T-helper 1 cell treated with Interleukin-12 subunit alpha and Interleukin-12 subunit beta and Interleukin-4 antibody, amounts not matched to agents 30 μg/mL and 1 μg/mL, for 36 hours (primary cell): ENCODE results near the gene ELOVL1.
"Not testable (repeated sequence)": the region's sequence is repeated elsewhere in the genome, so short reads cannot be mapped to it uniquely, and the experiment has no call there.

Experiments used
- H3K27ac Mint-ChIP-seq: one replicate; pipeline ENCODE4 v1.8.0; 2021; ENCODE audit warnings: mild to moderate bottlenecking, mixed read lengths
- H3K27me3 Mint-ChIP-seq: one replicate; pipeline ENCODE4 v1.8.0; 2021; ENCODE audit warnings: low read depth, mixed read lengths
- H3K36me3 Mint-ChIP-seq: one replicate; pipeline ENCODE4 v1.8.0; 2021; ENCODE audit warnings: low read depth, mixed read lengths
- H3K4me1 Mint-ChIP-seq: one replicate; pipeline ENCODE4 v1.8.0; 2021; ENCODE audit warnings: low read depth, mixed read lengths
- H3K4me3 Mint-ChIP-seq: one replicate; pipeline ENCODE4 v1.8.0; 2021; ENCODE audit warnings: mild to moderate bottlenecking, moderate library complexity, mixed read lengths
- H3K9me3 Mint-ChIP-seq: one replicate; pipeline ENCODE4 v1.8.0; 2021; ENCODE audit warnings: mixed read lengths

The ELOVL1 gene

GRCh38 chr1:43369779-43370178, 2.0 kb upstream of the ELOVL1 start:
- H3K4me1 Mint-ChIP-seq, result peaks cover 32% of the 10 kb centered on the region
- peaks cover 10% of the 10 kb centered on the region for H3K36me3 Mint-ChIP-seq
- H3K4me3 Mint-ChIP-seq, H3K9me3 Mint-ChIP-seq, H3K27me3 Mint-ChIP-seq, H3K27ac Mint-ChIP-seq: not testable (repeated sequence)

GRCh38 chr1:43368646-43369020, 822 bp upstream of the ELOVL1 start:
- Mint-ChIP-seq H3K4me3 (peak overlapping the region; percentile 93), H3K9me3 (no peaks in the 10 kb centered on the region), H3K36me3 (peaks cover 20% of the 10 kb centered on the region), H3K4me1 (peaks cover 41% of the 10 kb centered on the region), H3K27ac (peak overlapping the region; percentile 82), H3K27me3 (no peaks in the 10 kb centered on the region)

GRCh38 chr1:43367026-43367903, 546 bp downstream of the ELOVL1 start:
- H3K4me3 Mint-ChIP-seq, result peak overlapping the region; percentile 90
- peak overlapping the region; percentile 86 for H3K27ac Mint-ChIP-seq
- H3K27me3 Mint-ChIP-seq, result no peaks in the 10 kb centered on the region
- H3K4me1 Mint-ChIP-seq, result peaks cover 44% of the 10 kb centered on the region
- peaks cover 24% of the 10 kb centered on the region for H3K36me3 Mint-ChIP-seq
- H3K9me3 Mint-ChIP-seq, result no peaks in the 10 kb centered on the region

GRCh38 chr1:43366601-43367025, 1.2 kb downstream of the ELOVL1 start:
- peaks cover 30% of the 10 kb centered on the region for H3K36me3 Mint-ChIP-seq
- no peaks in the 10 kb centered on the region for H3K9me3 Mint-ChIP-seq
- H3K4me1 Mint-ChIP-seq, result peaks cover 51% of the 10 kb centered on the region
- H3K27ac Mint-ChIP-seq, result peak overlapping the region; percentile 86
- peak overlapping the region; percentile 90 for H3K4me3 Mint-ChIP-seq
- no peaks in the 10 kb centered on the region for H3K27me3 Mint-ChIP-seq

- Mint-ChIP-seq H3K9me3 (no peaks in the 10 kb centered on the region), H3K27me3 (no peaks in the 10 kb centered on the region), H3K27ac (peak overlapping the region; percentile 80), H3K36me3 (peaks cover 35% of the 10 kb centered on the region), H3K4me3 (peak overlapping the region; percentile 58), H3K4me1 (peaks cover 53% of the 10 kb centered on the region)
These were observed 1.6 kb downstream of the ELOVL1 start for GRCh38 chr1:43366179-43366578.

GRCh38 chr1:43365678-43366077, 2.1 kb downstream of the ELOVL1 start:
- Mint-ChIP-seq H3K9me3 (no peaks in the 10 kb centered on the region), H3K4me3 (peak overlapping the region; percentile 58), H3K4me1 (peaks cover 55% of the 10 kb centered on the region), H3K27ac (peak overlapping the region; percentile 80), H3K36me3 (peaks cover 37% of the 10 kb centered on the region), H3K27me3 (no peaks in the 10 kb centered on the region)

- H3K27ac Mint-ChIP-seq, result peak overlapping the region; percentile 65
- peaks cover 45% of the 10 kb centered on the region for H3K36me3 Mint-ChIP-seq
- peak overlapping the region; percentile 0 for H3K4me3 Mint-ChIP-seq
- no peaks in the 10 kb centered on the region for H3K9me3 Mint-ChIP-seq
- no peaks in the 10 kb centered on the region for H3K27me3 Mint-ChIP-seq
- peaks cover 62% of the 10 kb centered on the region for H3K4me1 Mint-ChIP-seq
These were observed 3.8 kb downstream of the ELOVL1 start for GRCh38 chr1:43363935-43364525.

GRCh38 chr1:43363283-43363934, 4.4 kb downstream of the ELOVL1 start:
- Mint-ChIP-seq H3K27ac (peak overlapping the region; percentile 65), H3K9me3 (no peaks in the 10 kb centered on the region), H3K4me1 (peaks cover 61% of the 10 kb centered on the region), H3K27me3 (no peaks in the 10 kb centered on the region), H3K36me3 (peaks cover 46% of the 10 kb centered on the region), H3K4me3 (peak overlapping the region; percentile 0)

- H3K27ac Mint-ChIP-seq, result no peak overlapping the region
- no peaks in the 10 kb centered on the region for H3K27me3 Mint-ChIP-seq
- H3K36me3 Mint-ChIP-seq, result peaks cover 42% of the 10 kb centered on the region
- H3K4me3 Mint-ChIP-seq, result peak overlapping the region; percentile 96
- H3K9me3 Mint-ChIP-seq, result no peaks in the 10 kb centered on the region
- H3K4me1 Mint-ChIP-seq, result peaks cover 59% of the 10 kb centered on the region
These were observed 7.2 kb downstream of the ELOVL1 start for GRCh38 chr1:43360616-43361015.

- H3K27me3 Mint-ChIP-seq, result no peaks in the 10 kb centered on the region
- H3K4me3 Mint-ChIP-seq, result peak overlapping the region; percentile 96
These were observed 8.1 kb downstream of the ELOVL1 start for GRCh38 chr1:43359696-43360095.

GRCh38 chr1:43358746-43359693, 8.8 kb downstream of the ELOVL1 start, which contains the start of gene CDC20:
Gene CDC20, plus strand, starts transcription at chr1:43358981. Its CDS starts 235 bp downstream, at chr1:43359216.
- Mint-ChIP-seq H3K4me1 (peaks cover 43% of the 10 kb centered on the region), H3K27me3 (no peaks in the 10 kb centered on the region), H3K9me3 (no peaks in the 10 kb centered on the region), H3K36me3 (peaks cover 33% of the 10 kb centered on the region), H3K4me3 (peak within 1 kb of the TSS; percentile 96), H3K27ac (peak within 1 kb of the TSS; percentile 85)

More at GRCh38 chr1:43359696-43360095, 8.1 kb downstream of the ELOVL1 start:
- Mint-ChIP-seq H3K27ac (peak overlapping the region; percentile 73), H3K9me3 (no peaks in the 10 kb centered on the region), H3K36me3 (peaks cover 40% of the 10 kb centered on the region), H3K4me1 (peaks cover 49% of the 10 kb centered on the region)

GRCh38 chr1:43358121-43358745, 9.6 kb downstream of the ELOVL1 start:
- H3K4me3 Mint-ChIP-seq, result peak overlapping the region; percentile 96
- H3K27ac Mint-ChIP-seq, result peak overlapping the region; percentile 85
- peaks cover 30% of the 10 kb centered on the region for H3K36me3 Mint-ChIP-seq
- no peaks in the 10 kb centered on the region for H3K27me3 Mint-ChIP-seq
- H3K9me3 Mint-ChIP-seq, result no peaks in the 10 kb centered on the region
- H3K4me1 Mint-ChIP-seq, result peaks cover 41% of the 10 kb centered on the region

GRCh38 chr1:43357251-43357650, 10.6 kb downstream of the ELOVL1 start:
- no peak overlapping the region for H3K27ac Mint-ChIP-seq
- H3K27me3 Mint-ChIP-seq, result no peaks in the 10 kb centered on the region
- peaks cover 26% of the 10 kb centered on the region for H3K36me3 Mint-ChIP-seq
- peaks cover 43% of the 10 kb centered on the region for H3K4me1 Mint-ChIP-seq
- no peak overlapping the region for H3K4me3 Mint-ChIP-seq
- no peaks in the 10 kb centered on the region for H3K9me3 Mint-ChIP-seq
